Stimulated activated CD4-positive, alpha-beta T cell treated with anti-CD3 and anti-CD28 coated beads, Interleukin-1b, Interleukin-23, amount 100 ng/mL, for 1 hour (primary cell): ENCODE measurements around the gene TMEM175.
"Not testable (repeated sequence)": the region's sequence is repeated elsewhere in the genome, so short reads cannot be mapped to it uniquely, and the experiment has no call there.

Experiments used
- DNase-seq, 2 donors: peaks; one replicate each; pipeline ENCODE4 v3.0.0-alpha.2; 2020; ENCODE audit warnings: low read depth in 2 of 2

The TMEM175 gene

GRCh38 chr4:917466-917865 lies 14.8 kb upstream of the TMEM175 start:
- DNase-seq, result no peak

GRCh38 chr4:917992-918391 lies 14.3 kb upstream of the TMEM175 start:
- DNase-seq, result no peak

DNA sequence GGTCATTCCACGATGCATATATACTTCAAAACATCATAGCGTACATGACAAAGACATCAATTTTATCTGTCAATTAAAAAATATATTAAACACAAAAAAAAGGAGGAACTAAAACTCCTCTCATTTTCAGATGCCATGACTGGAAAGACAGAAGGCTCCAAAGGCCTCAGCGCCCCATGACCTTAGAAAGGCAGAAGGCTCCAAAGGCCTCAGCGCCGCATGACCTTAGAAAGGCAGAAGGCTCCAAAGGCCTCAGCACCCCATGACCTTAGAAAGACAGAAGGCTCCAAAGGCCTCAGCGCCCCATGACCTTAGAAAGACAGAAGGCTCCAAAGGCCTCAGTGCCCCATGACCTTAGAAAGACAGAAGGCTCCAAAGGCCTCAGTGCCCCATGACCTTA lies 13.7 kb upstream of the TMEM175 start:
- DNase-seq, result not testable (repeated sequence)

- DNase-seq, result not testable (repeated sequence)
These were observed 13.1 kb upstream of the TMEM175 start for GRCh38 chr4:919004-919680.

DNA sequence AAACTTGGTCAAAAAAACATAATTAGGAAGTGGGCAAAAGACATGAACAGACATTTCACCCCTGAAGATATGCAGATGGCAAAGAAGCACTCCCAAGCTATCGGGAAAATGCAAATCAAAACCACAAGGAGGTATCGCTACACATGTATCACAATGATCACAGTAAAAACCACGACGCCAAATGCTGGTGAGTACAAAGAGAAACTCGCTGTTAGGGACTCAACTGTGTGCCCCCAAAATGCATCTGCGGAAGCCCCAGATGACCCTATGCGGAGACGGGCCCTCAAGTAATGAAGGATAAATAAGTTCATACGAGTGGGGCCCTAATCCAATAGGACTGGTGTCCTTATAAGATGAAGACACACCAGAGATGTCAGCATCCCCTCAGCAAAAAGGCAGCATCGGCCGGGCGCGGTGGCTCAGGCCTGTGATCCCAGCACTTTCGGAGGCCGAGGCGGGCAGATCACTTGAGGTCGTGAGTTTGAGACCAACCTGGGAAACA lies 10.4 kb upstream of the TMEM175 start:
- no peak for DNase-seq

- DNase-seq, result no peak
These were observed 7.9 kb upstream of the TMEM175 start for GRCh38 chr4:924107-925096.

DNA sequence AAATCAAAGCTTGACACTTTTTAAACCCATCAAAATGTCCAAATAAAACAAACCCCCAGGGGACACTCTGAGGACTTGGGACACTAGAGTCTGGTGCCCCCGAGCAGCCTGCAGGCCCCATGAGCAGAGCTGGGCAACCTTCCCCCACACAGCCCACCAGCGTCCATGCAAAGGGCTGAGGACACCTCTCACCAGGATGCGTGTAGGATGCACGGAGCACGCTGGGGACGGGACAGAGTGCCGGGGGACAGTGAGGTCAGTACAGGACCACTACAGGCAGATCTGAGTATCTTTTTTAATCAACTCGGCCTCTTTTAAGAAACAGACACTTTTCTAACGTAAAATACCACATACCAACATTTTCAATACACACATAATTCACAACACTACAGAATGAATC lies 7.1 kb upstream of the TMEM175 start:
- DNase-seq, result no peak

DNA sequence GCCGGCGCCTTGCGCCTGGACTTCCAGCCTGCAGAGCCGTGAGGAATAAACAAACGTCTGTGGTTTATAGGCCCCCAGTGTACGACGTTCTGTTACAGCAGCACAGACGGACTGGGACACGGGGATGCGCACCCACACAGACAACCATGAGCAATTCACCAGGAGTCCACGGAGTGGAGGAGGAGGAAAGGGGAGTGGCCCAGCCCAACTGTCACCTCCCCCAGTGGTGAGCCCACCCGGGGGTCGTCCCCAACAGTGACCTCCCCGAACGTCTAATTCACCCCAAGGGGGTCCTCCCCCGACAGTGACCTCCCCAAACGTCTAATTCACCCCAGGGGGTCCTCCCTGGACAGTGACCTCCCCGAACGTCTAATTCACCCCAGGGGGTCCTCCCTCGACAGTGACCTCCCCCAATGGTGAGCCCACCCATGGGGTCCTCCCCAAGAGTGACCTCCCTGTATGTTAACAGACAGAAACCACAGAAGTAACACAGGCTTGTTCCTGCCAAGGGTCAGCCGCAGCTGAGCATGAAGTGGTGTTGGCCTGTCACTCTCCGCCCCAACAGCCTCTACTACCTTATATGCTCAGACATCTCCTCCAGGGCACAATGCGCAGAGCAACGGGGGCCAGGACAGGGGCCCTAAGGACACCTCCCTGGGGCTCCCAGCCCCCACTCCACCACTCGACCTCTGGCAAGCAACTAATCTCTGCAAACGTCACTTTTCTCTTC lies 6.3 kb upstream of the TMEM175 start:
- no peak for DNase-seq

- DNase-seq, result no peak
These were observed 5.7 kb upstream of the TMEM175 start for GRCh38 chr4:926538-926937.

GRCh38 chr4:927566-927965 lies 4.7 kb upstream of the TMEM175 start:
- not testable (repeated sequence) for DNase-seq

DNA sequence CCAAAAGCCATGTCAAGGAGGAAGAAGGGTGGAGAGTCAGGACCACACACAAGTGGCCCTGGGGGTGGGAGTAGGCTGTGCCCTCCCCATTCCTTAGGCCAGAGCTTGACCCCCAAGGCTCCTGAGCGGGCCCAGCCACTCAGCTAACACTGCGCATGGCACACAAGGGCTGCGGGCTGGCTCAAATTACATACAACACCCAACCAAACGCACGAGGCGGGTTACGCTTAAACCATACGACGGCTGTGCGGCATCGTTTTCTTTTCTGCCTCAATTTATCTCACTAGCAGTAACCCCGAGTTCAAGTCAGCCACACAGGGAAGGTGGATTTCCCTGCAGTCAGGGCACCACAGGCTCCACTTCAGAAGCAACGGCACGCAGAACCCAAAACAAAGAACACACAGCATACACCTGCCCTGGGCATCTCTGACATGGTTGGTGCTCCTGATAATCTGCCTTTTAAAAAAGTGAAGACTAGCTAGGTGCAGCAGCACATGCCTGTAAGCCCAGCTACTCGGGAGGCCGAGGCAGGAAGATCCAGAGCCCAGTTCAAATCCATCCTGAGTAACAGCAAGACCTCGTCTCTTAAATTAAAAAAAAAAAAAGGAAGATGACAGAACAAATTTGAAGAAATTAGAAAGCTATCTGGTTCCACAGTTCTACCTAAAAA lies 3.0 kb upstream of the TMEM175 start:
- no peak for DNase-seq

GRCh38 chr4:930028-930551 lies 2.2 kb upstream of the TMEM175 start:
- DNase-seq, result no peak

DNA sequence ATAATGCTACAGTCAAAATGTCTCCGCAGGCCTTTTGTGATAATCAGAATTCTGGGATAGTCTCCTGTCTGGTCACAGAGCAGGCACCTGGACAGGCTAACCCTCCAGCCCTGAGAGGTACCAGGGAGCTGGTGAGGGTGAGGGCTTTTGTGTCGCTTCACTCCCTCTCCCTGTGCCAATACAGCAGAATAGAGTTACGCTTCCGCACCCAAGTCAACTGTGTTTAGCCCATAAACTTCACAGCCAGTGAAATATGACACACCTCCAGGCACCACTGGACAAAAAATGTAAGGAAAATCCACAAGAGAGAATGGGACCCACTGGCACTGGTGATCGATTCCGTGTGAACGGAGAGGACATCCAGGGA lies 1.4 kb upstream of the TMEM175 start:
- DNase-seq, result no peak

GRCh38 chr4:931194-931959 lies 883 bp upstream of the TMEM175 start:
- no peak for DNase-seq

DNA sequence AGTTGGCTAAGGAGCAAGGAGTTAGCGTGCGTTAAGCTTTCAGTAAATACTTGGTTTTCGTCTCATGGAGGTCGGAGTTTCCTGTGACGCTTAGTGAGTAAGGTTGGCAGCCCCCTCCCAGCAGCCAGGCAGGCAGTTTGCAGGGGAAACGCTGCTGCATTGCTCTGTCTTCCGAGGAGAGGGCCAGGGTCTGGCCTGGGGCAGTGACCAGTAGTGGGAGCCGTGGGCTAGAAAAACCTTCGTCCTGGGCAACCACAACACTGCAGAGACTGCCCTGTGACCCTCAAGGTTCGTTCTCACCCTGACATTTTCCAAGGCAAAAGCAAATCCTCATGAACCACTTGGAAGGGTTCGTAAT lies 432 bp downstream of the TMEM175 start:
- no peak for DNase-seq

GRCh38 chr4:939508-939907 lies 7.2 kb downstream of the TMEM175 start:
- DNase-seq, result not testable (repeated sequence)

DNA sequence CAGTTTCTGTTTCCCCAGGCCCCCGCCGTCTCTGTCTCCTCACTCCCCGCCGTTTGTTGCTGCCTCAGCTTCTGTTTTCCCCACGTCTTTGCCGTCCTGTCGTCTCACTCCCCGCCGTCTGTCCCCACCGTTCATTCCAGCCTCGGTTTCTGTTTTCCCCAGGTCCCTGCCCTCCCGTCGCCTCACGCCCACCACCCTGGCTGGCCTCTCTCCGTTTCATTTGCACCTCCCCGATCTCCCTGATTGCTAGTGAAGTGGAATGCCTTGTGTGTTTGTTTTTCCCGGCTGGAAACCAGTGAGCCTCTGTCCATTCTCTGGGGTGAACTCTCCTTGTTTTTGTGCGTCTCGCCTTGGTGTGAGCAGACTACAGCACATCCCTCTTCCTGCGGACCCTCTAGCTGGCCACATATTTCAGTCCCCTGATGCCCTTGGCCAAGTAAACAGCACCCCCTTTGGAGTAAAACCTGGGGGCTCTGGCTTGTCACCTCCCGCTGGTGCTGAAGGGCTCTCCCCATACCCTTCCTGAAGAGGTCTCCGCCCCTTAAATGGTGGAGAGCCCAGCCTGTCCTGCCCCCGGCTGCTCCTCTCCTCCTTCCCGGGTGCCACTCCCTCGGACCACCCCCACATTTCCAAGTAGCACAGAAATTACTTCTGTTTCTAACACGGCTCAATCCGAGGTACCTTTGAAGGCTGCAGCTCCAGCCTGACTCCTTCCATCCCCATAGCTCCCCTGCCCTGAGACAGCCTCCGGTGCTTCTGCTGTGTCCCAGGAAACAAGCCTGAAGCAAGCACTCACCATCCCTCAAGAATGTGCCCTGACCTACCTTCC lies 13.2 kb downstream of the TMEM175 start:
- DNase-seq, result no peak

DNA sequence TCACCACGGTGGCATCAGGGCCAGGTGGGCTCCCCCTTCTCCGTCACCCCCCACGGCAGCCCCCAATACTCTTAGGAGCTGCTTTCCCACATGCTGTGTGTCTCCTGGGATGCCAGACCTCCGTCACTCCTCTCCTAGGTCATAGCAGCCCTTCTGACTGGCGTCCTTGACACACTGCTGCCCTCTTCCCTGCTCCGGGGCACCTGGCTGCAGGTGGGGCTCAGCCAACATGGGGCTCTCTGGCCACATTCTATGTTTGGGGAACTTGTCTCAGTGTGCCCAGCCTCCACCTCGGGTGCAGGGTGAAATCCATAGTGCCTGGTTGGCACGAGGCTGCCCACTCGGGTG lies 13.8 kb downstream of the TMEM175 start:
- DNase-seq, result no peak

- DNase-seq, result no peak
These were observed 14.5 kb downstream of the TMEM175 start for GRCh38 chr4:946517-947471.
